ENCODE measurements around the gene PARN.

DNA sequence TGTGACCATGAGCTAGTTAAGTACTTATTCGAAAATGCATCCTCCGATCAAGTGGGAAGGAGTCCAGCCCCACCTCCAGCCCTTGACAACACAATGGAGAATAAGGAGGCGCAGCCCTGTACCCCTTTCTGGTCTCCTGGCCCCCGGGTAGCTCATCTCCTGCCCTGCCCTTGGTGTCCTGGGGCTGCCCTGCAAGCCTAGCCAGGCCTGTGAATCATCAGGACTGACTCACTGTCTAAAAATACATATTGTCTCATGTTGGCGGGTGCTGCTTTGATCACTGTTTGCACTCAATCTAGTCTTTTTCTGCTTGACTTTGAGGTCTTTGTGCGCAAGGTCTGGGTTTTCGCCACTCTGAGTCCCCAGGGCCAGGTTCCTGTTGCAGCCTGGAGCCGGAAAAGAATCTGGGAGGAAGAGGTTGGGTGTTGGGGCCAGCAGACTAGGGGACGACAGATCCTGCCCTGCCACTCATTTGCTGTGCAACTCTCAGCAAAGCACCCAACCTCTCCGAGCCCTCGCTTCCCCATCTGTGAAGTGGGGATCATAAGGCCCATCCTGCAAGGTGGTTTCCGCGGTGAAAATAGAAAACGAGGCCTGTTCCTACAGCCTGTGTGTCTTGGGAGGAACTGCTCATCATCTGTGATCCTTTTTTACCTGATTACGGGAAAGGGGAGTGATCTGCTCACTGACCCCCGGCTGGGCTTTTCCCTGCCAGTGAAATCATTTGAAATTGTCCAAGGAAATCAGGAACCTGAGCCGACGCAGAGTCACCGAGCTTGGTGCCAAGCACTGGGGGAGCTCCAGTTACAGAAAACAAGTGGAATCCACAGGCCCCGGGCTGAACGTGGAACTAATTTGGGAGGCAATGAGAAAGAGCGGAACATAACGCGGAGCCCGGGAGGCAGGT lies 230.4 kb downstream of the PARN start:
- TF ChIP-seq RNF2 (IDR thresholded peaks at IDR 0.05; ENCODE audit: borderline replicate concordance, low read depth): no peak
- peak; percentile 10 to 55 for TF ChIP-seq RAD21 (conservative IDR thresholded peaks at IDR 0.05 in 1 of 2, IDR thresholded peaks at IDR 0.05 in 1 of 2)
- 0 out of 3 replicates have a peak, but pooled peaks have one; percentile 10 for TF ChIP-seq CTCF (IDR thresholded peaks at IDR 0.05)
- peak; percentile 90 for TF ChIP-seq ZFP36 (IDR thresholded peaks at IDR 0.05; ENCODE audit: borderline replicate concordance, partially characterized antibody)
- peak; percentile 90 to 91; a peak in 4 of 5 replicates for TF ChIP-seq EP300 (IDR thresholded peaks at IDR 0.05)
- no peak for TF ChIP-seq TP53 (CRISPR knock-in tag; IDR thresholded peaks at IDR 0.05)
- peak; percentile 69 for TF ChIP-seq MAX (IDR thresholded peaks at IDR 0.05)
- TF ChIP-seq SMC3 (IDR thresholded peaks at IDR 0.05): peak; percentile 48; the same call in 2 of the 3 replicates
